Ascending aorta (tissue), 2 donors: ENCODE measurements around the gene ADARB1. TPM values are rescaled to one million over a fixed set of nuclear protein-coding genes. Genes with fewer than 3 reads are reported as not detected.

Experiments
- DNase-seq, 2 donors: peaks; one replicate each; pipeline ENCODE4 v3.0.0-alpha.2; 2019; ENCODE audit warnings: low spot score in 2 of 2
- H3K27ac ChIP-seq, 2 donors: fragments of 200-600 bp; sonication (generic); one replicate each; pipeline ENCODE4 v1.5.1; 2016 to 2017; ENCODE audit warnings: mild to moderate bottlenecking in 1 of 2
- H3K27me3 ChIP-seq: fragments of 200-600 bp; sonication (generic); one replicate; pipeline ENCODE4 v1.5.1; 2017
- H3K36me3 ChIP-seq, 2 donors: fragments of 200-600 bp; sonication (generic); one replicate each; pipeline ENCODE4 v1.5.1; 2016
- H3K4me1 ChIP-seq, 2 donors: fragments of 200-600 bp; sonication (generic); one replicate each; pipeline ENCODE4 v1.5.1; 2016 to 2017; ENCODE audit warnings: mild to moderate bottlenecking in 1 of 2
- H3K4me3 ChIP-seq, 2 donors: fragments of 200-600 bp; sonication (generic); one replicate each; pipeline ENCODE4 v1.5.1; 2016 to 2017; ENCODE audit warnings: mild to moderate bottlenecking in 1 of 2
- H3K9me3 ChIP-seq, 2 donors: fragments of 200-600 bp; sonication (generic); one replicate each; pipeline ENCODE4 v1.5.1; 2016
- CTCF ChIP-seq, 3 experiments: fragments of 200-600 bp in 2 of 3; fragments of 450-650 bp in 1 of 3; sonication (generic) in 2 of 3; IDR thresholded peaks; one replicate each; pipeline ENCODE4 v1.5.1; 2016 to 2019; ENCODE audit warnings: antibody characterized with exemption in 3 of 3, mild to moderate bottlenecking in 1 of 3, moderate library complexity in 1 of 3
- intact Hi-C: fragments of 100-400 bp; cut with DNase I; formaldehyde crosslinking; loops from one replicate; pipeline ENCODE4 v1.15.1; 2023
- total RNA-seq: library from RNA; depleted of rRNA; stranded (reverse); fragments of >200 nt; gene quantifications from one replicate; pipeline ENCODE4 v1.1.0, GENCODE V29; 2016

ADARB1 gene
- total RNA-seq, 1 donor from 2014 or later: 82.9 TPM

- peaks cover 4 to 15% of the 10 kb centered on the region in 2 donors for H3K4me1 ChIP-seq
- no peaks in the 10 kb centered on the region for H3K36me3 ChIP-seq
These were observed 79.3 kb downstream of the ADARB1 start for GRCh38 chr21:45153358-45154318.

GRCh38 chr21:45154511-45155508 lies 80.4 kb downstream of the ADARB1 start:
- Histone ChIP-seq H3K4me1 (peaks cover 4 to 15% of the 10 kb centered on the region in 2 donors), H3K36me3 (peaks cover 0 to 4% of the 10 kb centered on the region in 2 donors), H3K27me3 (no peaks in the 10 kb centered on the region), H3K4me3 (no peak overlapping the region), H3K27ac (peak overlapping the region; percentile 41 to 42), H3K9me3 (no peaks in the 10 kb centered on the region)
- no peak for TF ChIP-seq CTCF (IDR thresholded peaks at IDR 0.05)
- intact Hi-C loops: no loop called here
- peak in 1 of 2 donors; percentile 63 for DNase-seq

More at GRCh38 chr21:45153358-45154318, 79.3 kb downstream of the ADARB1 start:
- Histone ChIP-seq H3K27ac (peak overlapping the region in 1 of 2 donors; percentile 37), H3K4me3 (no peak overlapping the region), H3K27me3 (no peaks in the 10 kb centered on the region), H3K9me3 (no peaks in the 10 kb centered on the region)
- DNase-seq: peak in 1 of 2 donors; percentile 53
- intact Hi-C loops: no loop called here
- TF ChIP-seq CTCF (IDR thresholded peaks at IDR 0.05): no peak

DNA sequence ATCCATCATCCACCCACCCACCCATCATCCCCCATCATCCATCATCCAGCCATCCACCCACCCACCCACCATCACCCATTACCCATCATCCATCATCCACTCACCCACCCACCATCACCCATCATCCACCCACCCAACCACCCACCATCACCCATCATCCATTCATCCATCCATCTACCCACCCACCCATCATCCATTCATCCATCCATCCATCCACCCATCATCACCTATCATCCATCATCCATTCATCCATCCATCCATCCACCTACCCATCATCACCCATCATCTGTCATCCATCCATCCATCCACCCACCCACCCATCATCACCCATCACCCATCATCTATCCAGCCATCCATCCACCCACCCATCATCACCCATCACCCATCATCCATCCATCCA lies 81.5 kb downstream of the ADARB1 start:
- no peak overlapping the region for H3K27ac ChIP-seq
- no peaks in the 10 kb centered on the region for H3K9me3 ChIP-seq
- H3K4me1 ChIP-seq: peaks cover 4 to 15% of the 10 kb centered on the region in 2 donors
- H3K36me3 ChIP-seq: peaks cover 0 to 5% of the 10 kb centered on the region in 2 donors
- no peak for TF ChIP-seq CTCF (IDR thresholded peaks at IDR 0.05)
- intact Hi-C loops: no loop called here
- H3K27me3 ChIP-seq: no peaks in the 10 kb centered on the region
- no peak overlapping the region for H3K4me3 ChIP-seq
- DNase-seq: peak in 1 of 2 donors; percentile 47

DNA sequence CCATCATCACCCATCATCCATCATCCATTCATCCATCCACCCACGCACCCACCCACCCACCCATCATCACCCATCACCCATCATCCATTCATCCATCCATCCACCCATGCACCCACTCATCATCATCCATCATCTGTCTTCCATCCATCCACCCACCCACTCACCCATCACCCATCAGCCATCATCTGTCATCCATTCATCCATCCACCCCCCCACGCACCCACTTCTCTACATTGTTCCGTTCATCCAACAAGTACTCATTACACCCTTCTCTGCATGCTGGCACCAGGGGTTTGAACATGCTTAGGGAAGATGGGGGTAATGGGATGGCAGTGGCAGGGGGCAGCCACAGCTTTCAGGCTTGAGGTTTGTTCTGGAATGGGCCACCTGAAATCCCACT lies 82.1 kb downstream of the ADARB1 start:
- peaks cover 4 to 15% of the 10 kb centered on the region in 2 donors for H3K4me1 ChIP-seq
- H3K27me3 ChIP-seq: no peaks in the 10 kb centered on the region
- intact Hi-C loops: no loop called here
- no peak overlapping the region for H3K27ac ChIP-seq
- no peaks in the 10 kb centered on the region for H3K9me3 ChIP-seq
- TF ChIP-seq CTCF (IDR thresholded peaks at IDR 0.05): no peak
- DNase-seq: peak in 1 of 2 donors; percentile 43
- peaks cover 0 to 5% of the 10 kb centered on the region in 2 donors for H3K36me3 ChIP-seq
- H3K4me3 ChIP-seq: no peak overlapping the region

- Histone ChIP-seq H3K36me3 (peaks cover 5 to 9% of the 10 kb centered on the region in 2 donors), H3K4me3 (no peak overlapping the region), H3K4me1 (peaks cover 4 to 15% of the 10 kb centered on the region in 2 donors), H3K27me3 (no peaks in the 10 kb centered on the region), H3K27ac (no peak overlapping the region), H3K9me3 (no peaks in the 10 kb centered on the region)
- intact Hi-C loops: no loop called here
- DNase-seq: no peak
- TF ChIP-seq CTCF (IDR thresholded peaks at IDR 0.05): no peak
These were observed 83.6 kb downstream of the ADARB1 start for GRCh38 chr21:45157932-45158331.
